ENCODE measurements around the gene NAMPT. TPM values are rescaled to one million over a fixed set of nuclear protein-coding genes. Genes with fewer than 3 reads are reported as not detected.

Gene NAMPT
- total and polyA plus RNA-seq, 9 of the 15 experiments (the other 6 are each of a cell fraction or from before 2014, with no cell fraction given): 41.1 to 160 (median 106) TPM

DNA sequence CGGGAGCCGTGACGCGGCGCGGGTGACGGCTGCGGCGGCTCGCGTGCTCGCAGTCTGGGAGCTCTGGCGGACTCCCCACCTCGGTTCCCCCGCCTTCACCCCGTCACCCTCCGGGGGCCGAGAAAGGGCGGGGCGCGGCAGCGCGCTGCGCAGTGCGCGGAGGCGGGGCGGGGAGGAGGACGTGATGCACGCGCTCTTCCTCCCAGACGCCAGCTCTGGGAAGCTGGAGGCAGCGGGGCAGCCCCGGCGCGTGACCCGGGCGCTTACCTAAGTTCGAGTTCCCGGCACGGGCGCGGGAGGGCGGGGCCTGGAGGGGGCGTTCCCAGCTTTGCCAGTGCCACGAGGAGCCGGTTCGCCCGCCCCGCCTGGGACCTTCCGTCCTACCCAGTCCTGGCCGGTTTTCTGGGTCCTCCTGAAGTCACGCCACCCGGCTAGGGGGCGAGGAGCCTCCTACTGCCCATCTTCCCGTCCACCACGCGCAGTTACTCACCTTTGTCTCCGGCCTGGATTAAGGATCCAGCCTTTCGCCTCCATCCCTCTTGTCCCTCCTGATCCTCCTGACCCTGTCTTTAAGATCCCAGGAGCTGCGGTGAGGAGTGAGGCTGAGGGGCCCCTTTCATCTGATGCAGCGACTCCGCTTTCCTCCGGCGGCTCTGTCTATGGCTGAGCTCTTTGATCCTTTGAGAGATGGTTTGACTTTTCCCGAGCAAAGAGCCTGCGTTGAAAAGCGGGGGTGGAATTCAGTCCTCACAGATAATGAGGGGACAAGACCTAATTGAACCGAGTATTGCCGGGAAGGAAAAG lies 470 bp upstream of the NAMPT start (continued):
- TF ChIP-seq, protein P1, sequence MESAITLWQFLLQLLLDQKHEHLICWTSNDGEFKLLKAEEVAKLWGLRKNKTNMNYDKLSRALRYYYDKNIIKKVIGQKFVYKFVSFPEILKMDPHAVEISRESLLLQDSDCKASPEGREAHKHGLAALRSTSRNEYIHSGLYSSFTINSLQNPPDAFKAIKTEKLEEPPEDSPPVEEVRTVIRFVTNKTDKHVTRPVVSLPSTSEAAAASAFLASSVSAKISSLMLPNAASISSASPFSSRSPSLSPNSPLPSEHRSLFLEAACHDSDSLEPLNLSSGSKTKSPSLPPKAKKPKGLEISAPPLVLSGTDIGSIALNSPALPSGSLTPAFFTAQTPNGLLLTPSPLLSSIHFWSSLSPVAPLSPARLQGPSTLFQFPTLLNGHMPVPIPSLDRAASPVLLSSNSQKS (CRISPR knock-in tag; IDR thresholded peaks at IDR 0.05): no peak
- peak; percentile 86 for TF ChIP-seq RBFOX2 (IDR thresholded peaks at IDR 0.05; ENCODE audit: low read depth, low read length)
- no peak for TF ChIP-seq NR2C1 (IDR thresholded peaks at IDR 0.05)
- TF ChIP-seq NR2C1 (tag; IDR thresholded peaks at IDR 0.05): no peak
- TF ChIP-seq, protein P2, sequence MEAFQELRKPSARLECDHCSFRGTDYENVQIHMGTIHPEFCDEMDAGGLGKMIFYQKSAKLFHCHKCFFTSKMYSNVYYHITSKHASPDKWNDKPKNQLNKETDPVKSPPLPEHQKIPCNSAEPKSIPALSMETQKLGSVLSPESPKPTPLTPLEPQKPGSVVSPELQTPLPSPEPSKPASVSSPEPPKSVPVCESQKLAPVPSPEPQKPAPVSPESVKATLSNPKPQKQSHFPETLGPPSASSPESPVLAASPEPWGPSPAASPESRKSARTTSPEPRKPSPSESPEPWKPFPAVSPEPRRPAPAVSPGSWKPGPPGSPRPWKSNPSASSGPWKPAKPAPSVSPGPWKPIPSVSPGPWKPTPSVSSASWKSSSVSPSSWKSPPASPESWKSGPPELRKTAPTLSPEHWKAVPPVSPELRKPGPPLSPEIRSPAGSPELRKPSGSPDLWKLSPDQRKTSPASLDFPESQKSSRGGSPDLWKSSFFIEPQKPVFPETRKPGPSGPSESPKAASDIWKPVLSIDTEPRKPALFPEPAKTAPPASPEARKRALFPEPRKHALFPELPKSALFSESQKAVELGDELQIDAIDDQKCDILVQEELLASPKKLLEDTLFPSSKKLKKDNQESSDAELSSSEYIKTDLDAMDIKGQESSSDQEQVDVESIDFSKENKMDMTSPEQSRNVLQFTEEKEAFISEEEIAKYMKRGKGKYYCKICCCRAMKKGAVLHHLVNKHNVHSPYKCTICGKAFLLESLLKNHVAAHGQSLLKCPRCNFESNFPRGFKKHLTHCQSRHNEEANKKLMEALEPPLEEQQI (IDR thresholded peaks at IDR 0.05): no peak
- TF ChIP-seq, protein P3, sequence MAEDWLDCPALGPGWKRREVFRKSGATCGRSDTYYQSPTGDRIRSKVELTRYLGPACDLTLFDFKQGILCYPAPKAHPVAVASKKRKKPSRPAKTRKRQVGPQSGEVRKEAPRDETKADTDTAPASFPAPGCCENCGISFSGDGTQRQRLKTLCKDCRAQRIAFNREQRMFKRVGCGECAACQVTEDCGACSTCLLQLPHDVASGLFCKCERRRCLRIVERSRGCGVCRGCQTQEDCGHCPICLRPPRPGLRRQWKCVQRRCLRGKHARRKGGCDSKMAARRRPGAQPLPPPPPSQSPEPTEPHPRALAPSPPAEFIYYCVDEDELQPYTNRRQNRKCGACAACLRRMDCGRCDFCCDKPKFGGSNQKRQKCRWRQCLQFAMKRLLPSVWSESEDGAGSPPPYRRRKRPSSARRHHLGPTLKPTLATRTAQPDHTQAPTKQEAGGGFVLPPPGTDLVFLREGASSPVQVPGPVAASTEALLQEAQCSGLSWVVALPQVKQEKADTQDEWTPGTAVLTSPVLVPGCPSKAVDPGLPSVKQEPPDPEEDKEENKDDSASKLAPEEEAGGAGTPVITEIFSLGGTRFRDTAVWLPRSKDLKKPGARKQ (CRISPR knock-in tag; IDR thresholded peaks at IDR 0.05): no peak
- TF ChIP-seq MXI1 (IDR thresholded peaks at IDR 0.05; ENCODE audit: low read depth, low read length): peak; percentile 56; the same call in 1 of the 2 replicates
- TF ChIP-seq SP1 (CRISPR knock-in tag; IDR thresholded peaks at IDR 0.05): peak; percentile 97
- TF ChIP-seq, protein P4, sequence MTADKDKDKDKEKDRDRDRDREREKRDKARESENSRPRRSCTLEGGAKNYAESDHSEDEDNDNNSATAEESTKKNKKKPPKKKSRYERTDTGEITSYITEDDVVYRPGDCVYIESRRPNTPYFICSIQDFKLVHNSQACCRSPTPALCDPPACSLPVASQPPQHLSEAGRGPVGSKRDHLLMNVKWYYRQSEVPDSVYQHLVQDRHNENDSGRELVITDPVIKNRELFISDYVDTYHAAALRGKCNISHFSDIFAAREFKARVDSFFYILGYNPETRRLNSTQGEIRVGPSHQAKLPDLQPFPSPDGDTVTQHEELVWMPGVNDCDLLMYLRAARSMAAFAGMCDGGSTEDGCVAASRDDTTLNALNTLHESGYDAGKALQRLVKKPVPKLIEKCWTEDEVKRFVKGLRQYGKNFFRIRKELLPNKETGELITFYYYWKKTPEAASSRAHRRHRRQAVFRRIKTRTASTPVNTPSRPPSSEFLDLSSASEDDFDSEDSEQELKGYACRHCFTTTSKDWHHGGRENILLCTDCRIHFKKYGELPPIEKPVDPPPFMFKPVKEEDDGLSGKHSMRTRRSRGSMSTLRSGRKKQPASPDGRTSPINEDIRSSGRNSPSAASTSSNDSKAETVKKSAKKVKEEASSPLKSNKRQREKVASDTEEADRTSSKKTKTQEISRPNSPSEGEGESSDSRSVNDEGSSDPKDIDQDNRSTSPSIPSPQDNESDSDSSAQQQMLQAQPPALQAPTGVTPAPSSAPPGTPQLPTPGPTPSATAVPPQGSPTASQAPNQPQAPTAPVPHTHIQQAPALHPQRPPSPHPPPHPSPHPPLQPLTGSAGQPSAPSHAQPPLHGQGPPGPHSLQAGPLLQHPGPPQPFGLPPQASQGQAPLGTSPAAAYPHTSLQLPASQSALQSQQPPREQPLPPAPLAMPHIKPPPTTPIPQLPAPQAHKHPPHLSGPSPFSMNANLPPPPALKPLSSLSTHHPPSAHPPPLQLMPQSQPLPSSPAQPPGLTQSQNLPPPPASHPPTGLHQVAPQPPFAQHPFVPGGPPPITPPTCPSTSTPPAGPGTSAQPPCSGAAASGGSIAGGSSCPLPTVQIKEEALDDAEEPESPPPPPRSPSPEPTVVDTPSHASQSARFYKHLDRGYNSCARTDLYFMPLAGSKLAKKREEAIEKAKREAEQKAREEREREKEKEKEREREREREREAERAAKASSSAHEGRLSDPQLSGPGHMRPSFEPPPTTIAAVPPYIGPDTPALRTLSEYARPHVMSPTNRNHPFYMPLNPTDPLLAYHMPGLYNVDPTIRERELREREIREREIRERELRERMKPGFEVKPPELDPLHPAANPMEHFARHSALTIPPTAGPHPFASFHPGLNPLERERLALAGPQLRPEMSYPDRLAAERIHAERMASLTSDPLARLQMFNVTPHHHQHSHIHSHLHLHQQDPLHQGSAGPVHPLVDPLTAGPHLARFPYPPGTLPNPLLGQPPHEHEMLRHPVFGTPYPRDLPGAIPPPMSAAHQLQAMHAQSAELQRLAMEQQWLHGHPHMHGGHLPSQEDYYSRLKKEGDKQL (CRISPR knock-in tag; IDR thresholded peaks at IDR 0.05; ENCODE audit: borderline replicate concordance): no peak
- TF ChIP-seq, protein P5, sequence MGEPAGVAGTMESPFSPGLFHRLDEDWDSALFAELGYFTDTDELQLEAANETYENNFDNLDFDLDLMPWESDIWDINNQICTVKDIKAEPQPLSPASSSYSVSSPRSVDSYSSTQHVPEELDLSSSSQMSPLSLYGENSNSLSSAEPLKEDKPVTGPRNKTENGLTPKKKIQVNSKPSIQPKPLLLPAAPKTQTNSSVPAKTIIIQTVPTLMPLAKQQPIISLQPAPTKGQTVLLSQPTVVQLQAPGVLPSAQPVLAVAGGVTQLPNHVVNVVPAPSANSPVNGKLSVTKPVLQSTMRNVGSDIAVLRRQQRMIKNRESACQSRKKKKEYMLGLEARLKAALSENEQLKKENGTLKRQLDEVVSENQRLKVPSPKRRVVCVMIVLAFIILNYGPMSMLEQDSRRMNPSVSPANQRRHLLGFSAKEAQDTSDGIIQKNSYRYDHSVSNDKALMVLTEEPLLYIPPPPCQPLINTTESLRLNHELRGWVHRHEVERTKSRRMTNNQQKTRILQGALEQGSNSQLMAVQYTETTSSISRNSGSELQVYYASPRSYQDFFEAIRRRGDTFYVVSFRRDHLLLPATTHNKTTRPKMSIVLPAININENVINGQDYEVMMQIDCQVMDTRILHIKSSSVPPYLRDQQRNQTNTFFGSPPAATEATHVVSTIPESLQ (CRISPR knock-in tag; IDR thresholded peaks at IDR 0.05): no peak
- no peak for TF ChIP-seq ZNF146 (CRISPR knock-in tag; IDR thresholded peaks at IDR 0.05; ENCODE audit: unreplicated experiment)
- TF ChIP-seq ZSCAN29 (IDR thresholded peaks at IDR 0.05): peak; percentile 36; the same call in 1 of the 2 replicates
- TF ChIP-seq SIX5 (IDR thresholded peaks at IDR 0.05; ENCODE audit: borderline replicate concordance in 1 of 2, insufficient read depth in 1 of 2, low read depth in 1 of 2, low read length in 2 of 2): no peak

Measured in K562 (cell line).